Thyroid gland (tissue), 4 donors: ENCODE results near the gene RESP18.
"Not testable (repeated sequence)": the region's sequence is repeated elsewhere in the genome, so short reads cannot be mapped to it uniquely, and the experiment has no call there.

Source experiments
- POLR2A ChIP-seq, 2 donors: fragments of 450-650 bp; IDR thresholded peaks; one replicate each; pipeline ENCODE4 v1.6.1; 2017; ENCODE audit warnings: antibody characterized with exemption in 2 of 2, mild to moderate bottlenecking in 2 of 2, moderate library complexity in 1 of 2
- TF ChIP-seq, protein P1 (sequence below), 6 experiments: fragments of 200-600 bp in 3 of 6; fragments of 450-650 bp in 3 of 6; sonication (generic) in 3 of 6; IDR thresholded peaks; one replicate each; pipeline ENCODE4 v1.5.1; 2016 to 2019; ENCODE audit warnings: antibody characterized with exemption in 6 of 6, mild to moderate bottlenecking in 2 of 6, inconsistent platforms in 1 of 6, moderate library complexity in 1 of 6

GRCh38 chr2:219287116-219287440, 45.5 kb downstream of the RESP18 start:
- TF ChIP-seq POLR2A (IDR thresholded peaks at IDR 0.05), result not testable (repeated sequence)
- TF ChIP-seq, protein P1, sequence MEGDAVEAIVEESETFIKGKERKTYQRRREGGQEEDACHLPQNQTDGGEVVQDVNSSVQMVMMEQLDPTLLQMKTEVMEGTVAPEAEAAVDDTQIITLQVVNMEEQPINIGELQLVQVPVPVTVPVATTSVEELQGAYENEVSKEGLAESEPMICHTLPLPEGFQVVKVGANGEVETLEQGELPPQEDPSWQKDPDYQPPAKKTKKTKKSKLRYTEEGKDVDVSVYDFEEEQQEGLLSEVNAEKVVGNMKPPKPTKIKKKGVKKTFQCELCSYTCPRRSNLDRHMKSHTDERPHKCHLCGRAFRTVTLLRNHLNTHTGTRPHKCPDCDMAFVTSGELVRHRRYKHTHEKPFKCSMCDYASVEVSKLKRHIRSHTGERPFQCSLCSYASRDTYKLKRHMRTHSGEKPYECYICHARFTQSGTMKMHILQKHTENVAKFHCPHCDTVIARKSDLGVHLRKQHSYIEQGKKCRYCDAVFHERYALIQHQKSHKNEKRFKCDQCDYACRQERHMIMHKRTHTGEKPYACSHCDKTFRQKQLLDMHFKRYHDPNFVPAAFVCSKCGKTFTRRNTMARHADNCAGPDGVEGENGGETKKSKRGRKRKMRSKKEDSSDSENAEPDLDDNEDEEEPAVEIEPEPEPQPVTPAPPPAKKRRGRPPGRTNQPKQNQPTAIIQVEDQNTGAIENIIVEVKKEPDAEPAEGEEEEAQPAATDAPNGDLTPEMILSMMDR (IDR thresholded peaks at IDR 0.05), result not testable (repeated sequence)
